ENCODE measurements around the gene STK17A. TPM values are rescaled to one million over a fixed set of nuclear protein-coding genes. Genes with fewer than 3 reads are reported as not detected.

The STK17A gene
- total and polyA plus RNA-seq, 2 donors (not counting 1 experiment from before 2014, with no cell fraction given), result 46.8 to 53.2 TPM

DNA sequence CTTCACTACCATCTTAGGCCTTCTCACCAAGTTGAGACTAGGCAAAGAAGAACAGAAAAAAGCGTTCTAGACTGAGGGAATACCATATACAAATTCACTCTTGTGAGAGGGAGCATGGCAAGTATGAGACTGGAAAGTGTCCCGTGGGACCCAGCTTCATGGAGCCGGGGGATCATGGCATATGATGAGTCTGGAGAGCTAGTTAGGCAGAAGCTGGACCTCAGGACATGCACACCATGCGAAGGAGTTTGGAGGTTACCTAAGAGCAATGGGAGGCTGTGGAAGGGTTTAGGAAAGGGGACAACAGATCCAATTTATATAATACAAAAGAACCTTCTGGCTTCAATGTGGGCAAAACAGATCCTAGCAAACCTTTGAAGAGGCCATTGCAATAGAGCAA is 34.1 kb downstream of the STK17A start:
- no peaks in the 10 kb centered on the region for H3K27me3 ChIP-seq (ENCODE audit: control insufficient read depth, insufficient read depth, low read length)
- peaks cover 69% of the 10 kb centered on the region for H3K79me2 ChIP-seq (ENCODE audit: control insufficient read depth, insufficient read depth, low read length)
- H3K36me3 ChIP-seq (ENCODE audit: control insufficient read depth, insufficient read depth, low read length), result peaks cover 11% of the 10 kb centered on the region
- TF ChIP-seq, protein P1, sequence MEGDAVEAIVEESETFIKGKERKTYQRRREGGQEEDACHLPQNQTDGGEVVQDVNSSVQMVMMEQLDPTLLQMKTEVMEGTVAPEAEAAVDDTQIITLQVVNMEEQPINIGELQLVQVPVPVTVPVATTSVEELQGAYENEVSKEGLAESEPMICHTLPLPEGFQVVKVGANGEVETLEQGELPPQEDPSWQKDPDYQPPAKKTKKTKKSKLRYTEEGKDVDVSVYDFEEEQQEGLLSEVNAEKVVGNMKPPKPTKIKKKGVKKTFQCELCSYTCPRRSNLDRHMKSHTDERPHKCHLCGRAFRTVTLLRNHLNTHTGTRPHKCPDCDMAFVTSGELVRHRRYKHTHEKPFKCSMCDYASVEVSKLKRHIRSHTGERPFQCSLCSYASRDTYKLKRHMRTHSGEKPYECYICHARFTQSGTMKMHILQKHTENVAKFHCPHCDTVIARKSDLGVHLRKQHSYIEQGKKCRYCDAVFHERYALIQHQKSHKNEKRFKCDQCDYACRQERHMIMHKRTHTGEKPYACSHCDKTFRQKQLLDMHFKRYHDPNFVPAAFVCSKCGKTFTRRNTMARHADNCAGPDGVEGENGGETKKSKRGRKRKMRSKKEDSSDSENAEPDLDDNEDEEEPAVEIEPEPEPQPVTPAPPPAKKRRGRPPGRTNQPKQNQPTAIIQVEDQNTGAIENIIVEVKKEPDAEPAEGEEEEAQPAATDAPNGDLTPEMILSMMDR (conservative IDR thresholded peaks at IDR 0.05 in 1 of 2, IDR thresholded peaks at IDR 0.05 in 1 of 2; ENCODE audit: low read depth in 1 of 2, low read length in 2 of 2), result no peak
- no peak for TF ChIP-seq EZH2 (IDR thresholded peaks at IDR 0.05; ENCODE audit: low read length, missing control alignments)
- DNase-seq (ENCODE audit: low read depth in 2 of 2), result no peak
- no peak overlapping the region for H2AFZ ChIP-seq (ENCODE audit: low read length)
- H3K4me3 ChIP-seq (replicated peaks in 1 of 4; ENCODE audit: control extremely low read depth in 1 of 4, insufficient read depth in 1 of 4, low read depth in 3 of 4, low read length in 4 of 4), result no peak overlapping the region
- H4K20me1 ChIP-seq (ENCODE audit: control insufficient read depth, extremely low read depth, insufficient read depth, low read length), result no peaks in the 10 kb centered on the region
- no peaks in the 10 kb centered on the region for H3K9me3 ChIP-seq (ENCODE audit: control insufficient read depth, insufficient read depth, low read depth, low read length)
- no peak overlapping the region for H3K9ac ChIP-seq (ENCODE audit: insufficient read depth, low read length)
- no peak overlapping the region for H3K4me2 ChIP-seq (ENCODE audit: extremely low read depth, insufficient read depth, low read length)
- peaks cover 10% of the 10 kb centered on the region for H3K4me1 ChIP-seq (ENCODE audit: control insufficient read depth, extremely low read depth, insufficient read depth, low read length)
- H3K27ac ChIP-seq (ENCODE audit: insufficient read depth, low read length), result no peak overlapping the region

DNA sequence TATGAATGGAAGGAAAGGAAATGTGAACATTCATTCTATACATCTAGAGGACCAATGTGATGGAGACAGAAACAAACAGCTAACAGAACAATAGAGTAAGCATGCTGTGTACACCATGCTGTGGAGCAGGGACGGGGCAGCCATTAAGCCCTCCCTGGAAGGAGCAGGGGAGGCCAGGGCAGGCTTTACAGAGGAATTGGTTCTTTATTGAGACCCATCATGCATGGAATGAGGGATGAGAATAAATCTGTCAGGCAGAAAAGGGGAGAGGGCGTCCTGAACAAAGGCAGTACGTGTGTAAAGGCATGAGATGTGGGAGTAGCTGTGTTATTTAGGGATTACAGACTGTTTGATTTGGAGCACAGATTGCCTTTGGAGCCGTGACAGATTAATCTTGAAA is 35.2 kb downstream of the STK17A start:
- Histone ChIP-seq H3K9me3 (ENCODE audit: control insufficient read depth, insufficient read depth, low read depth, low read length) (no peaks in the 10 kb centered on the region), H4K20me1 (ENCODE audit: control insufficient read depth, extremely low read depth, insufficient read depth, low read length) (no peaks in the 10 kb centered on the region), H3K36me3 (ENCODE audit: control insufficient read depth, insufficient read depth, low read length) (peaks cover 9% of the 10 kb centered on the region), H3K27ac (ENCODE audit: insufficient read depth, low read length) (no peak overlapping the region), H3K9ac (ENCODE audit: insufficient read depth, low read length) (no peak overlapping the region), H3K4me1 (ENCODE audit: control insufficient read depth, extremely low read depth, insufficient read depth, low read length) (peaks cover 4% of the 10 kb centered on the region), H3K79me2 (ENCODE audit: control insufficient read depth, insufficient read depth, low read length) (peaks cover 70% of the 10 kb centered on the region), H3K4me3 (replicated peaks in 1 of 4; ENCODE audit: control extremely low read depth in 1 of 4, insufficient read depth in 1 of 4, low read depth in 3 of 4, low read length in 4 of 4) (no peak overlapping the region), H3K4me2 (ENCODE audit: extremely low read depth, insufficient read depth, low read length) (no peak overlapping the region), H2AFZ (ENCODE audit: low read length) (no peak overlapping the region), H3K27me3 (ENCODE audit: control insufficient read depth, insufficient read depth, low read length) (no peaks in the 10 kb centered on the region)
- DNase-seq (ENCODE audit: low read depth in 2 of 2), result no peak
- TF ChIP-seq EZH2 (IDR thresholded peaks at IDR 0.05; ENCODE audit: low read length, missing control alignments), result no peak
- TF ChIP-seq, protein P1 (conservative IDR thresholded peaks at IDR 0.05 in 1 of 2, IDR thresholded peaks at IDR 0.05 in 1 of 2; ENCODE audit: low read depth in 1 of 2, low read length in 2 of 2), result no peak

DNA sequence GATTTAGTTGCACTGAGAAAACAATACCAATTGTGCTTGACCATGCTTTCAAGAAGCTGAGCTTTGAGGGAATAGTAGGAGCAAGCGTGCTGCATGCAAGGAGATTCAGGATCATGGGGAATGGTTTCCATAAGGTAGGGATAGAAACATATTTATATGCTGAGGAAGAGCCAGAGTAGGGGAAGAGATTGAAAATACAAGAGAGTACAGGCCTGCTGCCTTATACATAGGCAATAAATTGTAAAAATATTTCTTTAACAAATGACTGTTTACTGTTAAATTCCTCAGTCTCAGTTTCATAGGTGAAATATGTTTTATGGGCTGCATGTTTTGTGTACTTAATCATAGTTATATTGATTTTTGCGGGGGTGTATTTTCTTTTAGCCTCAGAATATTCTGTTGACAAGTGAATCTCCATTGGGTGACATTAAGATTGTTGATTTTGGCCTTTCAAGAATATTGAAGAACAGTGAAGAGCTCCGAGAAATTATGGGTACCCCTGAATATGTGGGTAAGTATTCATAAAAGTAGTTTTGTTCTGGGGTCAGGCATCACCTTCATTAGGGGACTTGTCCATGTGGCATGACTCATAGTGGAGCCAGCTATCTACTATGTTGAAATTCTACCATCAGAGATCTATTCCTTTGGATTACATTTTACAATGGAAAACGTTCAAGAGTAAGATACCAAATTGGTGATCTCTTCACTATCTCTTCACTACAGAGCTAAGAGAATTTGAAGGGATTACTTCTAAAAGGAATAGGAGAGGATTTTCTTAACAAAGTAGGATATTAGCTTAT is 36.5 kb downstream of the STK17A start:
- Histone ChIP-seq H3K9me3 (ENCODE audit: control insufficient read depth, insufficient read depth, low read depth, low read length) (no peaks in the 10 kb centered on the region), H2AFZ (ENCODE audit: low read length) (no peak overlapping the region), H3K4me1 (ENCODE audit: control insufficient read depth, extremely low read depth, insufficient read depth, low read length) (no peaks in the 10 kb centered on the region), H3K4me2 (ENCODE audit: extremely low read depth, insufficient read depth, low read length) (no peak overlapping the region), H4K20me1 (ENCODE audit: control insufficient read depth, extremely low read depth, insufficient read depth, low read length) (no peaks in the 10 kb centered on the region), H3K4me3 (replicated peaks in 1 of 4; ENCODE audit: control extremely low read depth in 1 of 4, insufficient read depth in 1 of 4, low read depth in 3 of 4, low read length in 4 of 4) (no peak overlapping the region), H3K36me3 (ENCODE audit: control insufficient read depth, insufficient read depth, low read length) (peaks cover 10% of the 10 kb centered on the region), H3K9ac (ENCODE audit: insufficient read depth, low read length) (no peak overlapping the region), H3K27ac (ENCODE audit: insufficient read depth, low read length) (no peak overlapping the region), H3K79me2 (ENCODE audit: control insufficient read depth, insufficient read depth, low read length) (peaks cover 57% of the 10 kb centered on the region), H3K27me3 (ENCODE audit: control insufficient read depth, insufficient read depth, low read length) (no peaks in the 10 kb centered on the region)
- DNase-seq (ENCODE audit: low read depth in 2 of 2), result no peak
- TF ChIP-seq, protein P1 (conservative IDR thresholded peaks at IDR 0.05 in 1 of 2, IDR thresholded peaks at IDR 0.05 in 1 of 2; ENCODE audit: low read depth in 1 of 2, low read length in 2 of 2), result no peak
- TF ChIP-seq EZH2 (IDR thresholded peaks at IDR 0.05; ENCODE audit: low read length, missing control alignments), result no peak
